NCI-H1105 treated with DMSO at 0.1 percent for 48 hours (cell line): ENCODE measurements around the gene ZNF274.
"Not testable (repeated sequence)": the region's sequence is repeated elsewhere in the genome, so short reads cannot be mapped to it uniquely, and the experiment has no call there.

Source experiments
- DNase-seq: peaks from one replicate; lab custom pipeline; 2025; lab: John Stamatoyannopoulos, UW

Gene ZNF274

DNA sequence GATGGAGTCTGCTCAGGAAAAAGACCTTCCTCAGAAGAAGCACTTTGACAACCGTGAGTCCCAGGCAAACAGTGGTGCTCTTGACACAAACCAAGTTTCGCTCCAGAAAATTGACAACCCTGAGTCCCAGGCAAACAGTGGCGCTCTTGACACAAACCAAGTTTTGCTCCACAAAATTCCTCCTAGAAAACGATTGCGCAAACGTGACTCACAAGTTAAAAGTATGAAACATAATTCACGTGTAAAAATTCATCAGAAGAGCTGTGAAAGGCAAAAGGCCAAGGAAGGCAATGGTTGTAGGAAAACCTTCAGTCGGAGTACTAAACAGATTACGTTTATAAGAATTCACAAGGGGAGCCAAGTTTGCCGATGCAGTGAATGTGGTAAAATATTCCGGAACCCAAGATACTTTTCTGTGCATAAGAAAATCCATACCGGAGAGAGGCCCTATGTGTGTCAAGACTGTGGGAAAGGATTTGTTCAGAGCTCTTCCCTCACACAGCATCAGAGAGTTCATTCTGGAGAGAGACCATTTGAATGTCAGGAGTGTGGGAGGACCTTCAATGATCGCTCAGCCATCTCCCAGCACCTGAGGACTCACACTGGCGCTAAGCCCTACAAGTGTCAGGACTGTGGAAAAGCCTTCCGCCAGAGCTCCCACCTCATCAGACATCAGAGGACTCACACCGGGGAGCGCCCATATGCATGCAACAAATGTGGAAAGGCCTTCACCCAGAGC, 29.6 kb downstream of the ZNF274 start:
- no peak for DNase-seq

DNA sequence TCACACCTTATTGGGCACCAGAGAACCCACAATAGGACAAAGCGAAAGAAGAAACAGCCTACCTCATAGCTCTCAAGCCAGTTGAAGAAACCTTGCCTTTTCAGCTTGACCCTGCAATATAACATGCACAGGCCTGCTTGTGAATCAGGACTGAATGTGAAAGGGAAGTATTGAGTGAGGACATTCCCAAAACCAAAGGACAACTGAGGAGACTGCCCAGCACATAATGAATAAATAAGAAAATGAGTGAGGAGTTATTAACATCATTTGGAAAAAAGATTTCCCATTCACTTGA, 30.2 kb downstream of the ZNF274 start:
- DNase-seq = no peak

DNA sequence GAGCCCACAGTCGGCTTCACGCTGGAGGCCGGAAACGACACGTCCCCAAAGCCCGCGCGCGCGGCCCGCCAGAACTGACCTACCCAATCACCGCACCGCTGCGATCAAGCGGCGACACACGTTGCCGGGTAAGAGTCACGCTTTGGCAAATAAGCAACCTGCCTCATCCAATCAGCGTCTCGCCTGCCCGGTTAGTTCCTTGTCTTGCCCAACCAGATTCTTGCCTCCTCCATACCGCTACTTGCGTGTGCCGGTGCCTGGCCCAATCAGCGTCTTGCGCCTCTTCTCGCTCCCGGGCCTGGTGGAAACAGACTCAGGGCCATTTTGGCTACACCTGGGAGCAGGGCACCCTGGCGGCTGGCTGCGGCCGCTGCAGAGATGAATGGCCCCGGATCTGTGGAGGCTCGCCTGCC, 34.2 kb downstream of the ZNF274 start:
- DNase-seq = no peak

DNA sequence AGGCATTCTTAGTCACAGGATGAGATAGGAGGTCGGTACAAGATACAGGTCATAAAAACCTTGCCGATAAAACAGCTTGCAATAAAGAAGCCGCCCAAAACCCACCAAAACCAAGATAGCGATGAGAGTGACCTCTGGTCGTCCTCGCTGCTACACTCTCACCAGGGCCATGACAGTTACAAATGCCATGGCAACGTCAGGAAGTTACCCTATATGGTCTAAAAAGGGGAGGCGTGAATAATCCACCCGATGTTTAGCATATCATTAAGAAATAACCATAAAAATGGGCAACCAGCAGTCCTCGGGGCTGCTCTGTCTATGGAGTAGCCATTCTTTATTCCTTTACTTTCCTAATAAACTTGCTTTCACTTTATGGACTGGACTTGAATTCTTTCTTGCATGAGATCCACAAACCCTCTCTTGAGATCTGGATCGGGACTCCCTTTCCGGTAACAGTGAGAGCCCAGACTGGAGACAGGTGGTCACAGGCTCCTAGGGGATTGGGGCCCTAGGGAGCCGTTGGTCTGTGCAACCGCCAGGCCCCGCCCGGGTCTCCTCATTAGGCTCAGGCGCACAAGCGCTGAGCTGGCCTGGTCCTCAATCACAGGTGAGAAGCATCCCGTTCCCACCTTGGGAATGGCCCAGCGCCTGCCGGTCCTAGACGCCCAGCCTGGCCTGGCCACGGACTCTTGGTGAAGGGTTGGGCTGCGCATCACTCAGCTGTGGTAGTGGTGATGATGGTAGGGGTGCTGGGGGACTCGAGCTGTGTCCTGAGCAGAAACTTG, 34.9 kb downstream of the ZNF274 start:
- DNase-seq = no peak

DNA sequence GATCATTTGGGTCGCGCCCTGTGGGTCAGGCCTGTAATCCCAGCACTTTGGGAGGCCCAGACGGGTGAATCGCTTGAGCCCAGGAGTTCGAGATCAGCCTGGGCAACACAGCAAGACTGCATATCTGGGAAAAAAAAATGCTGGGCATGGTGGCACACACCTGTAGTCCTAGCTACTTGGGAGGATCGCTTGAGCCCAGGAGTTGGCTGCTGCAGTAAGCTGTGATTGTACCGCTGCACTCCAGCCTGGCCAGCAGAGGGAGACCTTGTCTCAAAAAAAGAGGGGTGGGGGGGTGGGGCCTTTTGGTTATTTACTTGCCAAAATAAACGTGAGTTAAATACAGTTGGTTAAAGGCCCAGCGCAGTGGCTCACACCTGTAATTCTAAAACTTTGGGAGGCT, 36.0 kb downstream of the ZNF274 start:
- DNase-seq = no peak

DNA sequence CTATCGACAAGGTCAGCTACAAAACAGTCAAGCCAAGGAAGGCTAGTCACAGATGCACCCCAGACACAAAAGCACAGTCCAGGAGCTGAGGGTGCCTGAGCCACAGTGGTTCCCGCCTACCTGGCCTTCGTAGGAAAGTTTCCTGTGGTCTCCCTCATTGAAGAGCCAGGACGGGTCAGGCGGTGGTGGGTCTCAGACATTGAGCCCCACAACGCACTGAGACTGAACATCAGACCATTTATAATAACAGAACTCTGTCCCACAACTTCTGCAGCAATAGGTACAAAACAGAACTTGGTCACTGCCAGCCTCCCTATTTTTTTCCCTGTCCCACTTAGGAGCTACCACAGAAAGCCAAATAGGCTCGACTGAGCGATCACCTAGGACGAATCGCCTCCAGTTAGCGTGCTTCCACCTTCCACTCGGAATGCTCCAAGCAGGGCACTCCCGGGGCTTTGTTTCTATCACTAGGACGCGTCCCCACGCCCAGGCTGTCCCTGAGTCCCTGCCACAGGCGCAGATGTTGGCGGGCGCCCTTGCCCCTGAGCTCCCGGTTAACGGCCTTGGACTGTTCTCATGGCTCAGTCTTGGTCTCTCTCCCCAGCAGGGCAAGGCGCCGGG, 45.2 kb downstream of the ZNF274 start:
- no peak for DNase-seq

DNA sequence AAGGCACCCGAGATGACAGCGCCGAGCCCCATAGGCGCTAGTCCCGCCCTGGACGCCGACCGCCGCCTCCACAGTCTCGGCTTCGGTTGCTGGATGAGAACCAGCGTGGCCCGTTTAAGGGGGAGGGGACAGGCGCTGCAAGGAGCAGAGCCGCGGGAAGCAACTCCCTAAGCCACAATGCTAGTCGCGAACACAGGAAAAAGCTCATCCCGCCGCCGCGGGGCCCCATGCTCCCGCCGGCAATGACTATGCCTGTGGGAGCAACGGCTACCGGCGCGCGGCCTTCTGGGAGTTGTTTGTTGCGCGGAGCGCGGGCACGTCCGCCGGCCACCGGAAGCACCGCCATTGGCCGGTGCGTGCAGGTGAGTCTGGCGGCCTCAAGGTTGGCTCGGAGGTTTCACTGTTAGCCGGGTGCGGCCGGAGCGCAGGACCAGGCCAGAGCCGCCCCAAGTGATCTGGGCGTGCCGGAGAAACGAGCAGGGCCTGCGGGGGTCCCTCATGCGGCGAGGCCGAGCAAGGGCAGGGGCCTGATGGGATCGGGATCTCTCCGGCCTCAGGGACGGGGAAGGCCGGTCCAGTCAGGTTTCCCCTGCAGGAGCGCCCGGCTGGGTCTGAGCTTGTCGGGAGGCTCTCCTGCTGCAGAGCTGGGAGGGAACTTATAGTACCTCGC, 45.9 kb downstream of the ZNF274 start, which contains the start of gene ZNF544:
TSS of gene ZNF544 (plus strand) at position 330 of the 670 bp plus-strand sequence. CDS start 15,110 bp downstream, outside the sequence.
- DNase-seq = peak; percentile 63

DNA sequence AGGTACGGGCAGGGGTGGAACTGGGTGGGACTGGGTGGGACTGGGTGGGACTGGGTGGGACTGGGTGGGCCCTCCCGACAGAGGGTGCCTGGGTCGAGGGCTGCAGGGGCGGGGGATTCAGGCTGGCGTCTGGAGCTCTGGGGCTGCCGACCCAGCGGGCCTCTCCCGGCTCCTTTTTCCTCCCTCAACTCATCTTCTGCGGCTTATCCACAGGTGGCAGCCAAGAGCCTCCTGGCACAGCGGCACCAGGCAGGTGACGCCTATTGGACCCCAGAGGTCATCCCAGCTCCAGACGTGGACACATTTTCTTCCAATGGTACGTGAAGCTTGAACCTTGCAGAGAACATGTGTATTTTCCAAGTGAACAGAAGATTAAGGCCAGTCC, 46.4 kb downstream of the ZNF274 start:
- DNase-seq = no peak

DNA sequence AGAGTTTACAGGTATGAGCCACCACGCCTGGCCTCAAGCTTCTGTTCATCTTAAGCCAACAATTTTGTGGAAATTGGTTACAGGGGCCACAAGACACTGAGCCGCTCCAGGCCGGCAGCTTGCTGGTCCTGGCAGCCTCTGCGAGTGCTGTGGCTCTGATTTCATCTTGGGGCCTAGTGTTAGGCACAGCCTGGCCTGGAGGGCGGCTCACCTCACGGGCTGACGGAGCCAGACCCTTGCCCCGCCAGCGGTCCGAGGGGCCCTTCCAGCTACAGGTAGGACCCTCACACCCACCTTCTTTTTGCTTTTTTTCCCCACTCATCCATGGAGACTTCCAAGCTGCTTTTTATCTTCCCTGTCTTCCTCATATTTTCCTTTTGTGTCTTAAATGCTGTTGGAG, 54.5 kb downstream of the ZNF274 start:
- no peak for DNase-seq

DNA sequence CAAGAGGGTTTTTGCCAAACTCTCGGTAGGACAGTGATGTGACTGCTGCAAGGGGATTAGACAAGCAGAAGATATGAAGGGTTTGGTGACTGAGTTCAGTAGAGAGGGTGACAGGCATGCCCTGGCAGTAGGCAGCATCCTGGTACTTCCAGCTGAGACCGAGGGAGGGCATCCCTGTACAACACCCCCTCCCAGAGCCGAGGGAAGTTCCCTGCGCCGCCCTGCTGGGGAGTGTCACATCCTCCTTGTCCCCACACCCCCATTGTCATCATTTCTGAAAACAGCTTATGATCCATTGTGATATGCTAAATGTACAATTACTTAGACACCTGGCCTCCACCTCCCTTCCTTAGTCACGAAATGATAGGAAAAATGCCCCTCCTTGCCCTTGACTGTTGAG, 60.5 kb downstream of the ZNF274 start:
- no peak for DNase-seq

DNA sequence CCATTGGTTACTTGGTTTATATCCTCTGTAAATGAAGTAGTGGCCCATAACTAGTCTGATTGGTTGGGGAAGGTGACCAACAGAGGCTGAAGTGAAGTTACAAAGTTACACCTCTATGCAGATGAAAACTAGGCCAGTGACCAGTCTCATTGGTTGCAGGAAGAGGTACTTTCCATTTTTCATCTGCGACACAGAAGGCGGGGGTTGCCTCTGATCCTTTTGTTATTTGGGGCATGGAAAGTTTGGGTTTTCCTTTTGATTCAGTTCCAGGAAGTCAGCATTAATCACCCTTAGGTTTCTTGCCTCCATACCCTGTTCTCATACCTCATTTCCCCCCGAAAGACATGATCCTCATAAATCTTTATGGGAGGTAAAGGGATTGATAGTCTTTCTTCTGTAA, 66.0 kb downstream of the ZNF274 start:
- no peak for DNase-seq

DNA sequence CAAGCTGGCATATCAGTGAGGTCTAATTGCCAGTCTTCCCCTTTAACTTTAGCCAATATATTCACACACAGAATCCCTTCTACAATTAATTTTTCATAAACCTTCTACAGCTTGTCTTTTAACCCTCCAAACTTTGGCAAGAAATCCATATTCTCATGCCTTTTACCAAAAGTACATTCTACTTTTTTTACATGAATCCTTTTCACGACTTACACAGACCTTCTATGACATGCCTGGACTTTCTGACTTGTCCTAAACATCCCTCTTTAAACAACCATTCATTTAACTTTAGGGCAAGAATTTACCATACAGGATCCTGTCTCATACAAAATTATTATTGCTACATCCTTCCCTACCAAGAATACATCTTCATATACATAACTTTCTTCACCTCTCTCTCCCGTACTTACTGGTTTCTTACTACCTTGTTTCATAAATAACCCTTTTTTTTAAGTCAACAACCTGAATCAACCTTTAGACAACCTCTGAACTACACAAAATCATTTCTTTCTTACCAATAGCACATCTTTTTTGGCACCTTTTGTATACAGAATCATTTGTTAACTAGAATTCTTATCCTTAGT, 69.3 kb downstream of the ZNF274 start:
- no peak for DNase-seq

DNA sequence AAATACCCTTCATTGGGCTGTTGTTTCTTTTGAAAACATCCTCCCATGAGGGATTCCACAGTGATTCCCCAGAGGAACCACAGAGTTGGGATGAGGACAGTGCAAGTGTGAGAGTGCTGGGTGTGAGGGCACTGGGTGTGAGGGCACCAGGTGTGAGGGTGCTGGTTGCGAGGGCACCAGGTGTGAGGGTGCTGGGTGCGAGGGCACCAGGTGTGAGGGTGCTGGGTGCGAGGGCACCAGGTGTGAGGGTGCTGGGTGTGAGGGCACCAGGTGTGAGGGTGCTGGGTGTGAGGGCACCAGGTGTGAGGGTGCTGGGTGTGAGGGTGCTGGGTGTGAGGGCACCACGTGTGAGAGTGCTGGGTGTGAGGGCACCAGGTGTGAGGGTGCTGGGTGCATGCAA, 75.4 kb downstream of the ZNF274 start:
- not testable (repeated sequence) for DNase-seq

DNA sequence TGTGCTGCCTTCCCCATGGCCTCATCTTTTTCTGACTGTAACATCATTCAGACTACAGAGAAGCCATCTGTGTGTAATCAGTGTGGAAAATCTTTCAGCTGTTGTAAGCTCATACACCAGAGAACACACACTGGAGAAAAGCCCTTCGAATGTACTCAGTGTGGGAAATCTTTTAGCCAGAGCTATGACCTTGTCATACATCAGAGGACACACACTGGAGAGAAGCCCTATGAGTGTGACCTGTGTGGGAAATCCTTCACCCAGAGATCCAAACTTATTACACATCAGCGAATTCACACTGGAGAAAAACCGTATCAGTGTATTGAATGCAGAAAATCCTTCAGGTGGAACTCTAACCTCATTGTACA, 78.7 kb downstream of the ZNF274 start:
- DNase-seq = no peak

DNA sequence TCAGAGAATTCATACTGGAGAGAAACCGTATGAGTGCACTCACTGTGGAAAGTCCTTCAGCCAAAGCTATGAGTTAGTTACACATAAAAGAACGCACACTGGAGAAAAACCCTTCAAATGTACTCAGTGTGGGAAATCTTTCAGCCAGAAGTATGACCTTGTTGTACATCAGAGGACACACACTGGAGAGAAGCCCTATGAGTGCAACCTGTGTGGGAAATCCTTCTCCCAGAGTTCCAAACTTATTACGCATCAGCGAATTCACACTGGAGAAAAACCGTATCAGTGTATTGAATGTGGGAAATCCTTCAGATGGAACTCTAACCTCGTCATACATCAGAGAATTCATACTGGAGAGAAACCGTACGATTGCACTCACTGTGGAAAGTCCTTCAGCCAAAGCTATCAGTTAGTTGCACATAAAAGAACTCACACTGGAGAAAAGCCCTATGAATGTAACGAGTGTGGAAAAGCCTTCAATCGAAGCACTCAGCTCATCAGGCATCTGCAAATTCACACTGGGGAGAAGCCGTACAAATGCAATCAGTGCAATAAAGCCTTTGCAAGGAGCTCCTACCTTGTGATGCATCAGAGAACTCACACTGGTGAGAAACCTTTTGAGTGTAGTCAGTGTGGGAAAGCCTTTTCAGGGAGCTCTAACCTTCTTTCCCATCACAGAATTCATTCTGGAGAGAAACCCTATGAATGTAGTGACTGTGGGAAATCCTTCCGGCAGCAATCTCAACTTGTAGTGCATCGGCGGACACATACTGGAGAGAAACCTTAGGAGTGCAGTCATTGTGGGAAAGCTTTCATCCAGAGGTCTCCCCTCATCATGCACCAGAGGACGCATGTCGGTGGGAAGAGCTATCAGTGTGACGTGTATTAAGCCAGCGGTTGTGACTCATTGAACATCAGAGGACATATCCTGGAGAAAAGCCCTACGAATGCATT, 79.4 kb downstream of the ZNF274 start:
- no peak for DNase-seq

DNA sequence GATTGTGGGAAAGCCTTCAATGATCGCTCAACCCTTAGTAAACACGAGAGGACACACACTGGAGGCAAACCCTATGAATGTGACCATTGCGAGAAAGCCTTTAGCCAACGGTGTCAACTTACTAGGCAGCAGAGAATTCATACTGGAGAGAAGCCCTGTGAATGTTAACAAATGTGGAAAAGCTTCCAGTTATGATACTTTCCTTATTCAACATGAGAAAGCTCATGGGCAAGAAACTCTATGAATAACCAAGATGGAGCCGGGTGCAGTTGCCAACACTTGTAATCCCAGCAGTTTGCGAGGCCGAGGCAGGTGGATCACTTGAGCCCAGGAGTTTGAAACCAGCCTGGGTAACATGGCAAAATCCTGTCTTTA, 80.0 kb downstream of the ZNF274 start:
- no peak for DNase-seq
